ENCODE results near the gene ZNF516.
"Not testable (repeated sequence)": the region's sequence is repeated elsewhere in the genome, so short reads cannot be mapped to it uniquely, and the experiment has no call there.

ZNF516 gene

DNA sequence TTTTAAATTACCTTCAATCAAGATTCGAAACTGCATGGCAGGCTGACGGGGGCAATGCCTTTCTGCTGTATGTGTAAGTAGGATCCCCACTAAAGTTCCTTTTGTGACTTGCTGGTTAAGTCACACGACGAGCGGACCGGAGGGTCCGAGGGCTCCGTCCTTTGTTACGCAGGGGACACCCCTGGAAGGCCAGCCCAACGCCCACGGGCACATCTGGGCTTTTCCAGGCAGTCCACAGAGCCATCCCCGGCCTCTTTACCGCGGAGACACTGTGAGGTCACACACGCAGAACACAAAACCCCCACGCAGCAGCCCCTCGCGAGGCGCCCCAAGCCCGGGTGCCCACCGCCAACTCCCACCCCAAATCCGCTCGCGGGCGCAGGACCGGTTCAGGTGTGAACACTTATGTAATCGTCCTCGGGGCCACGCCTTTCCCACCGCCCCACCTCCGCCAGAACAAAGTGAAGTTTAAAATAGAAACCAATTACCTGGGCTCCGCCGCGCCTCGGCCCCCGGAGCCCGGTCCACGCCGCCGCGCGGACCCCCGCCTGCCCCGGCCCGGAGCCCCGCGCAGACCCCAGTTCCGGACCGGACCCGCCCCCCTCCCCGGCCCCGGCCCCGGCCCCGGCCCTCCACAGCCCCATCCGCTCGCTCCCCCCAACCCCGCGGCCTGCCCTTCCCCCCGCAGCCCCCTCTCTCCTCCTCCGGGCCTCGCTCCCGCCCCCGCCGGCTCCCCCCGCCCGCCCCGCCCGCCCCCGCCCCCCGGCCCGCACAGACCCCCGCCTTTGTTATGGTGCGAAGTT is 4.2 kb downstream of the ZNF516 start:
- peak; percentile 19 for DNase-seq

- no peak for DNase-seq
Measured at GRCh38 chr18:76490033-76490432, 5.0 kb downstream of the ZNF516 start.

- DNase-seq = no peak
Measured at GRCh38 chr18:76489081-76489480, 6.0 kb downstream of the ZNF516 start.

GRCh38 chr18:76488190-76488589 is 6.9 kb downstream of the ZNF516 start:
- no peak for DNase-seq

DNA sequence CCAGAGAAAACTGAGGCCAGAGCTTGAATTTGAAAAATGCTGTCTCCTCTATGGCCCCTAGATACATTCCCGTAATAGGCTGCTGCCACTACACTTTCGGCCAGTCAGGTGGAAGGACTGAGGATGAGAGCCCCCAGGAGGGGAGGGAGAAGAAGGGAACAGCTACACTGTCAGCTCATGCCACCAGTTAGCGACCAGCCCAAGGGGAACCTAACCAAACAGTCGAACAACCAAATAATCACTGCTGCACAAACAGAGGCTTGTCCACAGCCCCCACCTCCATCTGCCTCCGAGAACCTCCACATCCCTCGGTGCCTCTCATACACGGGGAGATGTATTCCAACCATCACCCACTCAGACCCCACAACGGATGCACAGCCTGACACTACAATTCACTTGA is 7.3 kb downstream of the ZNF516 start:
- no peak for DNase-seq

DNA sequence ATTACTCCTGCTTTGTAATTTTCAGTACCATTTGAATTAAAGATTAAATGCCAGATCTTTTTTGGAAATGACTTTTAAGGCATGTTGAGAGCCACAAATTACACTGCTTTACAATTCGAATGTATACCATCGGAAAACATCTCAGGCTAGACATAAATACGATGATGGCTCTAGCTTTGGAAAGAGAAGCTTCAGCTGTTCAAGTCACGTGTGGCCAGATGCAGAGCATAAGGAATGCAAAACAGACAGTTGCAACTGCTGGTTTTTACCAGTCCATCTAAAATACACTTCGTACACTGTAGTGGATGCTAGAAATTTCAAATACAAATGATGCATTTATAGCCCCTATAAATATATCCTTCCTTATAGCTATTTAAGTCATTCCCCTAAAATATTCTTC is 8.0 kb downstream of the ZNF516 start:
- no peak for DNase-seq

GRCh38 chr18:76486574-76486973 is 8.5 kb downstream of the ZNF516 start:
- DNase-seq = no peak

GRCh38 chr18:76486038-76486437 is 9.0 kb downstream of the ZNF516 start:
- no peak for DNase-seq

DNA sequence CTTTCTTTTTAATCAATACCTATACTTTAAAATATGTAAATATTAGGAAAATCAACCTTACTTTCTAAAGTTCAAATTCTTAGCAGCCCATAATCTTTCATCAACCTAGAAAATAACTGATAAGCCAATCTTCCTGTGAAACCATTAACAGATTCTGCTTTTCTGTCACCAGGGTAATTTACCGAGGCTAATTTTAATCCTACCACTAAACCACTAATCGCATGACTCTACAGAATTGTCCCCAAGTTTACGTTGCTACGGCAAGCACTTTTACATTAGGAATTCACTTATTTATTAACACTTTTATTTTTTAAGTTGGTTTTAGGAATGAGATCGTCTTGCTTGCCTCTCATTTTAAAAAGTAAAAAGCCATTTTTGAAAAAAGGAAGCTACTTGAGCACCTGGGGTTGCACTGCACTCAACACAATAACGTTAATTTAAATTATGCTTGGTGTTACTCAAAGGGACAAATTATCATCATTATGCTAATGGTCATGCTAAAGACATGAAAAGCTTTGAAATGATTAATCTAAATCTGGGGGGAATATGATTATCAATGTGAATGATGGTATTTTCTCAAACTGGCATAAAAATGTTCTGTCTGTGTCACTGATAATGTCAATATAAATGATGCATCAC is 10.2 kb downstream of the ZNF516 start:
- no peak for DNase-seq

DNA sequence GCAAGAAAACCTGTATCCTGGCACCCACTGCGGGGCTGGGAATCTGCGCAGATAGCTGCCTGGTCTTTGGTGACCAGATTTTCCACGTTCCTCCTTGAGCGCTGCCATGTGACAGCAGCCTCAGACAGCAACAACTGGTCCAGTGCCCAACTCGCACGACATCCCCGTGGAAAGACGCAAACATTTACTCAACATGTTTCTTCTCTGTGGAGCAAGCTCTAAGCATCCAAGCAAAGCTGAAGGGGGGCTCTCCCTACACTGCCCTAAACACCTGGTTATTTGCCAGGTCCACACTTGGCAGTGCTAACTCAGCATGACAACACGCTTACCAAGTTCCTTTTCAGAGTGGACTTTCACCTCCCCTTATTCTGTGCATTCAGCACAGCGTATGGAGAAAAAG is 11.3 kb downstream of the ZNF516 start:
- DNase-seq = no peak

DNA sequence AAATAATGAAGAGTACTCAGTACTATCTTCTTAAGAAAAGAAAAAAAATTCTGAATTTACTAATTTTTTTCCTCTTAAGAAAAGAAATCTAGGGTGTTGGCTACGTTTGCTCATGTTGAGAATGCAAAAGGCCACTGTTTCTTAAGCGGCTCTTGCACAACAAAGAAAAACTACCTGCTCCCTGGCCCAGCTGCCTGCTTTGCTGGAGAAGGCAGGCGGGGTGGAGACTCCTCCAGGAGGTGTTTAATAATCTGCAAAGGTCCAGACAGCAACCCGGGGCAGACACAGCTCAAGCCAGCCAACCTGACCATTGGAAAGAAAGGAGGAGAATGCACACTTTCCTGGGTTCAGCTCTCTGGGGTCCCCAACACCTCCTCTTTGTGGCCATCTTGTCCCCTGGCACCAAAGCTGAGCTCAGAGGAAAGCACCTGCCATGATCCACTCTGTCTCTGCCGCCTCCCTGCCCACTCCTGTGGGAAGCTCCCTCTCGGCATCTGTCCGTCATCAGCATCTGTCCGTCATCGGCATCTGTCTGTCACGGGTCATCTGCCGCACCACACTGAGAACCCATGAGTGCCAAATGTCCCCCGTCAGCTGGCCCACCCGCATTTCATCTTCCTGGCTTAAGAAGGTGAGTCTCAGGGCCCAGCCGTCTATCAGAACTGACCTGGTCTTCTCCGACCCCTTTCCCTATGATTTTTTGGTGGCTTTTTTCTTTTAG is 11.9 kb downstream of the ZNF516 start:
- DNase-seq = no peak

DNA sequence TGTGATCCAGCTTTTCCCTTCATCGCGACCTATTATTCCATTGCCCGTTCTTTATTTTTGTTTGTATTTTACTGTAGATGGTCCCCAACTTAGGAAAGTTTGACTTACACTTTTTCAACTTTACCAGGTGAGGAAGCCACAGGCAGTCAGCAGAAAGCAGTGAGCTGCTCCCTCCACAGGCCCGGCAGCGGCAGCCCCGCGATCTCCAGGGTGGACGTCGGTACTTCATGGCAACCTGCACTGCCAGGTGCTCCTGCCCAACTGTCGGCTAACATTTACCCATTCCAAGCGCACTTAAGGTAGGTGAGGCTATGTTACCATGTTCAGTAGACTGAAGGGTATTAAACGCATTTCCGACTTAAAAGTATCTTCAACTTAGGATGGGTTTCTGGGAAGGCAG is 12.8 kb downstream of the ZNF516 start:
- no peak for DNase-seq

GRCh38 chr18:76480913-76481312 is 14.1 kb downstream of the ZNF516 start:
- DNase-seq = no peak

DNA sequence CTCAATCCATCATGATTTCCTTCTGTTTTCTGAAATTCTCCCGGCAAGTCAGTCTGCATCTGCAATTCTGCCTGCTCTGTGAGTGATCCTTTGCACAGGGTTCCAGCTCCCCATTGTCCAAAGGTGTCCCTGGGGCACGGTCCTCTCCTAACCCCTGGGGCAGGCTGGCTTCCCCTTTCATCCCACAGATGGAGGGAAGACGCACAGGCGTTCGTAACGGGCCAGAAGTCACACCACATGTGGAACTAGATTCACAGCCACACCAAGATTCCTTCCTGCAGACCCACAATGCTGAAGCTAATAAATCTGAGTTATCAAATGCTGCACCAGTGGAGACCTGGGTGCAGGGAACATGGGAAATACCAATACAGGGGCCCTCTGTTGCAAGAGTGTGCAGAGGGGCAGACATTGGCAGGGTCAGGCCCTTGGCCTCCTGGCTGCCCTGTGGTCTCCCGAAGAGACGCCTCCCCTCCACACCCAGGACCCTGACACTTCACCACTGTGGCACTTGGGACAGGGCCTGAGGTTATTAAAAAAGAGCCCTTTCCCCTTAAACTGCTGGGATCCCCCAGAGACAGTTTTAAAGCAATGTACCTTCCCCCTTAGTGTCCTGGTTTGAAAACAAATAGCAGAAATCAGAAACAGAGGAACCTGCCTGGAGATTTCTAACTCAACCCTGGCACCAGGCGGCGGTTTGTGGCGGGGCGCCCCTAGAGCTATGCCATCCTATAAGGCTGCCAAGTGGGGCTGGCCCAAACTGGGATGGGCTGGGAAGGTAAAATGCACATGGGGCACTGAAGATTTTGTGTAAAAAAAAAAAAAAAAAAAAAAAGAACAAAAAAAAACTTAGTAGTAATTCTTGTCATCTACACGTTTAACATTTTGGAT is 15.4 kb downstream of the ZNF516 start:
- no peak for DNase-seq

DNA sequence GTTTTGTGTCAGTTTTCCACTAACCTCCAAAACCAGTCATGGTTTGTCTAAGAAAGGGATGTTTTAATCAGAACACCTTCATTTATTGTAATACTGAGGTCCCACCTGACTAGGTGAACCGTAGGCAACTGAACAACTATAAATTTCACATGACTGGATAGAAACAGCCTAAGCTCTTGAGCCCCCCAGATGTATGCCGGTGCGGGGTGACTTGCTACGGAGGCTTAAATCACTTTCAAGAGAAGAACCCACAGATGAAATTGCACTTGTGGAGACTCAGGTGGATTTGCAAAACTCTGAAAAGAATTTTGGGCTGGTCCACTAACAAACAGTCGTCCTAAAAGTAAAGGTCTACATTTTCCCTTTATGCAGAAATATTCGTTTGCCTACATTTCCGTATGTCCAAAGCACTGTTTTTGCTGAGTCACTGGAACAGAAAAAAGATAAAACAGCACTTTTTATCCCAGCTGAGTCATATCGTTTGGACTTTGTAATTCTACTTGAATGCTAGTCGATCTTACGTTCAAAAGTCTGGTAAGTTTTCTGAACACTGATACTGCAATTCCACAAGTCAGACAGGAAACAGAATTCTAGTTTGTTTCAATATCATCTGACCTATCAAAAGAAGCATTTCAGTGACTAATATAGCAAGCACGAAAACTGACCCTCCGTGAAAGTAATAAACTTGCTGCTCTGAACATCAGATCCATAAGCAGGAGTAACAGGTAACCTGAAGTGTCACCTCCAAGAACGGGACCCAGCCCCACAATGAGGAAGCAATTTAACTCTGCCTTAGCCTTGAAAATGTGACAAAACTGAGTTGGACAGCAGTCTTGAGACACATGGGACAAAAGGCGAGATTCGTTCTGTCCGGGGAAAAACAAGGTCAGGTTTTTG is 18.1 kb downstream of the ZNF516 start:
- DNase-seq = no peak

- DNase-seq = no peak
Measured at GRCh38 chr18:76475450-76476194, 19.4 kb downstream of the ZNF516 start.

DNA sequence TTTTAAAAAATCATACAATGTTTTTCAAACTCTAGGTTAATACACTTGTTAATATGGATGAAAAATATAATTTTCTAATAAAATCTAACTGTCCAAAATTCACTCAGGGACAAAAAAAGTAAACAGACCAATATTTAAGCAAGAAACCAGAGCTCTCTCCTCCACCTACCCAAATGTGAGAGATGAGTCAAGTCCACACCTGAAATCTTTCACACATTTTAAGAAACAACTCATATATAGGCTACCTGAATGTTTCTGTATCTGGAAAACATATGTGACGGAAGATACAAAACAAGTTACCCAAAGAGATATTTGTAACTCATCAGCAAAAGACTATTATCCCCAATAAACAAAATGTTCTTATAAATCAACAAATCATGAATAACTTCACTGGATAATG is 20.2 kb downstream of the ZNF516 start:
- DNase-seq = no peak

DNA sequence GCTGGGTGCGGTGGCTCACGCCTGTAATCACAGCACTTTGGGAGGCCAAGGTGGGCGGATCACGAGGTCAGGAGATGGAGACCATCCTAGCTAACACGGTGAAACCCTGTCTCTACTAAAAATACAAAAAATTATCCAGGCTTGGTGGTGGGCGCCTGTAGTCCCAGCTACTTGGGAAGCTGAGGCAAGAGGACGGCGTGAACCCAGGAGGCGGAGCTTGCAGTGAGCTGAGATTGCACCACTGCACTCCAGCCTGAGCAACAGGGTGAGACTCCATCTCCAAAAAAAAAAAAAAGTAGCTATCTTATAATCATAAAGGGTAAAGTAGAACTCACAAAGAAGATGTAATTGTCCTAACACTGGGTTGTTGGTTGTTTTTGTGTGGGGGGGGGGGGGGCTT is 21.5 kb downstream of the ZNF516 start:
- not testable (repeated sequence) for DNase-seq

GRCh38 chr18:76472829-76473228 is 22.2 kb downstream of the ZNF516 start:
- DNase-seq = no peak

GRCh38 chr18:76471593-76471992 is 23.4 kb downstream of the ZNF516 start:
- no peak for DNase-seq
